Lower lobe of right lung (tissue), 2 donors: ENCODE measurements around the gene ST3GAL5. TPM values are rescaled to one million over a fixed set of nuclear protein-coding genes. Genes with fewer than 3 reads are reported as not detected.
"Not testable (repeated sequence)": the region's sequence is repeated elsewhere in the genome, so short reads cannot be mapped to it uniquely, and the experiment has no call there.

Source experiments
- ATAC-seq, 2 donors: fragments of 200-7000 bp; cut with Tn5 transposase; one replicate each; pipeline ENCODE4 v1.9.1; 2020 to 2022; ENCODE audit warnings: mild to moderate bottlenecking in 2 of 2, moderate library complexity in 2 of 2
- DNase-seq: peaks from one replicate; pipeline ENCODE4 v3.0.0-alpha.2; 2020
- H3K27ac ChIP-seq: fragments of 200-600 bp; one replicate; pipeline ENCODE4 v1.8.0; 2022
- H3K27me3 ChIP-seq: fragments of 200-600 bp; one replicate; pipeline ENCODE4 v1.8.0; 2022; ENCODE audit warnings: low read depth
- H3K36me3 ChIP-seq: fragments of 200-600 bp; one replicate; pipeline ENCODE4 v1.8.0; 2022; ENCODE audit warnings: mild to moderate bottlenecking
- H3K4me1 ChIP-seq: fragments of 200-600 bp; one replicate; pipeline ENCODE4 v1.8.0; 2022
- H3K4me3 ChIP-seq: fragments of 200-600 bp; one replicate; pipeline ENCODE4 v1.8.0; 2022; ENCODE audit warnings: mild to moderate bottlenecking
- H3K9me3 ChIP-seq: fragments of 200-600 bp; one replicate; pipeline ENCODE4 v1.8.0; 2022
- CTCF ChIP-seq: fragments of 200-600 bp; IDR thresholded peaks from one replicate; pipeline ENCODE4 v1.8.0; 2022; ENCODE audit warnings: antibody characterized with exemption, mild to moderate bottlenecking
- intact Hi-C: fragments of 100-400 bp; cut with DNase I; formaldehyde crosslinking; loops from one replicate; pipeline ENCODE4 v1.11.0; 2022
- total RNA-seq: library from RNA; stranded (reverse); fragmentation: NEBNext Ultra II Directional; extraction: Animal tissue kit (Norgen Biotek cat#: 25700); gene quantifications from one replicate; pipeline ENCODE4 v1.2.1, GENCODE V29; 2021
- donor health status: DM: no; HTN: yes; CAD: no; lungs with severe emphysema.

The ST3GAL5 gene
- total RNA-seq, 1 donor from 2014 or later, result 72.4 TPM

- no peaks in the 10 kb centered on the region for H3K36me3 ChIP-seq
- DNase-seq (no peak), ATAC-seq (no peak)
- no peaks in the 10 kb centered on the region for H3K9me3 ChIP-seq
- H3K27ac ChIP-seq, result no peak overlapping the region
- no peak overlapping the region for H3K4me3 ChIP-seq
- no peaks in the 10 kb centered on the region for H3K27me3 ChIP-seq
- intact Hi-C loops, result no loop called here
- TF ChIP-seq CTCF, result no peak
- H3K4me1 ChIP-seq, result peaks cover 13% of the 10 kb centered on the region
Observed at GRCh38 chr2:85902496-85902895, 13.7 kb upstream of the ST3GAL5 start.

DNA sequence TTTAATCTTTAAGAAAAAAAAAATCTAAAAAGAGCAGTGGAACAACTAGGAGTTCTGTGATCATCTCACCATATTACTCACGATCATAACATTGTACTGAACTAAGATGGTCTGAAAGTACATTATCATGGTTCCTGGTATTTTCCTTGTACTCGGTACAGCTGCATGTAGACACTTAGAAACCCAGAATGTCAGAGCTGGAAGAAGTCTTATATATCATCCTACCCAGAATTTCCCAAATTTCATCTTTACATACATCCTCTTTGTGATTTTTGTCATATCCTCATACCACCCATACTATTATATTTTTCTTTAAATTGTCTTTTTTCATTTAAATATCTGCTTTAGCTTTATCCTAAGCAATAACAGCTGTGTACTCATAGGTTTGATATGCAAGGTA lies 12.4 kb upstream of the ST3GAL5 start:
- no peak for DNase-seq
- Histone ChIP-seq H3K9me3 (no peaks in the 10 kb centered on the region), H3K4me1 (peaks cover 13% of the 10 kb centered on the region), H3K27ac (no peak overlapping the region), H3K4me3 (no peak overlapping the region), H3K36me3 (no peaks in the 10 kb centered on the region), H3K27me3 (no peaks in the 10 kb centered on the region)
- intact Hi-C loops, result no loop called here
- ATAC-seq, result no peak
- no peak for TF ChIP-seq CTCF

- intact Hi-C loops, result no loop called here
- H3K9me3 ChIP-seq, result no peaks in the 10 kb centered on the region
- ATAC-seq, result no peak
- no peaks in the 10 kb centered on the region for H3K27me3 ChIP-seq
- no peak for DNase-seq
- no peak overlapping the region for H3K27ac ChIP-seq
- H3K36me3 ChIP-seq, result no peaks in the 10 kb centered on the region
- no peak overlapping the region for H3K4me3 ChIP-seq
- H3K4me1 ChIP-seq, result peaks cover 7% of the 10 kb centered on the region
- no peak for TF ChIP-seq CTCF
Observed at GRCh38 chr2:85900366-85900765, 11.6 kb upstream of the ST3GAL5 start.

DNA sequence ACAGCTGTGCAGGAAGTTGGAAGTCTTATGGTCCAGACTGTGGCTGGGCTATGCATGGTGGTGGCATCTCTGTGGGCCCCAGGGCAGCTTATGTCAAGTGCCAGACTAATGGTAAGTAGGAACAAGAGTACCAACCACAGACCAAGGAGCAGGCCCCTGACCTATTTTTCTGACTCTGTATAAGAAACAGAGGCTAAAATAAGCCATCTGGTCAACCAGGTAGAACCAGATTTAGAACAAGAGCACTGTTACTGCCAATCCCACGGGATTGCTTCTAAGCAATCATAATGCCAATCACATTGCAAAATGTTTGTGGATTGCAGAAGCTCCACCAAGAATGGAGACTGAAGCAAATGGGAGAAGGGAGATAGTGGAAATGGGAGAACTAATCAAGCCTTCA lies 11.1 kb upstream of the ST3GAL5 start:
- H3K4me3 ChIP-seq, result no peak overlapping the region
- H3K27ac ChIP-seq, result no peak overlapping the region
- ATAC-seq (no peak), DNase-seq (no peak)
- TF ChIP-seq CTCF, result no peak
- H3K4me1 ChIP-seq, result peaks cover 2% of the 10 kb centered on the region
- no peaks in the 10 kb centered on the region for H3K27me3 ChIP-seq
- H3K9me3 ChIP-seq, result no peaks in the 10 kb centered on the region
- intact Hi-C loops, result no loop called here
- no peaks in the 10 kb centered on the region for H3K36me3 ChIP-seq

- Histone ChIP-seq H3K27me3 (no peaks in the 10 kb centered on the region), H3K27ac (no peak overlapping the region), H3K9me3 (no peaks in the 10 kb centered on the region), H3K4me1 (no peaks in the 10 kb centered on the region), H3K4me3 (no peak overlapping the region), H3K36me3 (no peaks in the 10 kb centered on the region)
- DNase-seq (no peak), ATAC-seq (no peak)
- TF ChIP-seq CTCF, result no peak
- intact Hi-C loops, result no loop called here
Observed at GRCh38 chr2:85899284-85899683, 10.5 kb upstream of the ST3GAL5 start.

DNA sequence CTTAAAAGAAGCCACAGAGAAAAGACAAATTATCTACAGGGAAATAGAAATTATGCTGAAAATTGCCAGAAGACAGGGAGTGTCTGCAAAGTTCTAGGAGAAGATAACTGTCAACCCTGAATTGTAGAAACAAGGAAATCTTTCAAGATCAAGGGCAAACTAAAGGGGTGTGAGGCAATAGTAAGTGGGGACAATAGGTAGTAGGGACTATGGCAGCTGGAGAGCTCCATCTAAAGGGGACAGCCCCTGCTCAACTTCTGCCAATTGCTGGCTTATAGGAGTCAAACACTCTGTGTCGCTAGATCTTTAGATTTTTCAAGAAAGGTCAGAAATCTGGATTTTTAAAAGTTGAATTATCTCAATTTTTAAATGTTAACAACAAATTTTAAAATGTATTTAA lies 10.1 kb upstream of the ST3GAL5 start:
- H3K4me1 ChIP-seq, result no peaks in the 10 kb centered on the region
- intact Hi-C loops, result no loop called here
- H3K27me3 ChIP-seq, result no peaks in the 10 kb centered on the region
- ATAC-seq, result no peak
- no peak overlapping the region for H3K27ac ChIP-seq
- no peak for TF ChIP-seq CTCF
- no peaks in the 10 kb centered on the region for H3K9me3 ChIP-seq
- H3K36me3 ChIP-seq, result no peaks in the 10 kb centered on the region
- no peak for DNase-seq
- H3K4me3 ChIP-seq, result no peak overlapping the region

GRCh38 chr2:85894554-85895278 lies 5.9 kb upstream of the ST3GAL5 start:
- intact Hi-C loops, H3K4me3 ChIP-seq, H3K27ac ChIP-seq, H3K36me3 ChIP-seq, H3K9me3 ChIP-seq, H3K27me3 ChIP-seq, DNase-seq, ATAC-seq: not testable (repeated sequence)
- H3K4me1 ChIP-seq, result peaks cover 37% of the 10 kb centered on the region
